IPS-15b (cell line): ENCODE data around the gene CYLD.

Source experiments
- H3K27me3 ChIP-seq: one replicate; pipeline ENCODE4 v1.6.1; 2013; ENCODE audit warnings: low read length; ENCODE audit not compliant: control insufficient read depth, insufficient read depth
- H3K36me3 ChIP-seq: one replicate; pipeline ENCODE4 v1.6.1; 2013; ENCODE audit warnings: low read length; ENCODE audit not compliant: control insufficient read depth, insufficient read depth
- H3K4me1 ChIP-seq: one replicate; pipeline ENCODE4 v1.6.1; 2013; ENCODE audit warnings: mild to moderate bottlenecking, low read length; ENCODE audit not compliant: control insufficient read depth, insufficient read depth
- H3K4me3 ChIP-seq: one replicate; pipeline ENCODE4 v1.5.1; 2013; ENCODE audit warnings: low read depth, low read length
- H3K9ac ChIP-seq: one replicate; pipeline ENCODE4 v1.6.1; 2013; ENCODE audit warnings: low read depth, mild to moderate bottlenecking, low read length
- H3K9me3 ChIP-seq: one replicate; pipeline ENCODE4 v1.6.1; 2013; ENCODE audit warnings: mild to moderate bottlenecking, low read length; ENCODE audit not compliant: control insufficient read depth, insufficient read depth

The CYLD gene

GRCh38 chr16:50842589-50842988, 100.7 kb downstream of the CYLD start:
- Histone ChIP-seq H3K27me3 (peaks cover 16% of the 10 kb centered on the region), H3K9ac (no peak overlapping the region), H3K4me1 (peaks cover 6% of the 10 kb centered on the region), H3K36me3 (no peaks in the 10 kb centered on the region), H3K4me3 (no peak overlapping the region), H3K9me3 (no peaks in the 10 kb centered on the region)

- Histone ChIP-seq H3K9me3 (no peaks in the 10 kb centered on the region), H3K9ac (no peak overlapping the region), H3K27me3 (peaks cover 14% of the 10 kb centered on the region), H3K4me1 (peaks cover 6% of the 10 kb centered on the region), H3K4me3 (no peak overlapping the region), H3K36me3 (no peaks in the 10 kb centered on the region)
Observed at GRCh38 chr16:50844840-50845239, 103.0 kb downstream of the CYLD start.

DNA sequence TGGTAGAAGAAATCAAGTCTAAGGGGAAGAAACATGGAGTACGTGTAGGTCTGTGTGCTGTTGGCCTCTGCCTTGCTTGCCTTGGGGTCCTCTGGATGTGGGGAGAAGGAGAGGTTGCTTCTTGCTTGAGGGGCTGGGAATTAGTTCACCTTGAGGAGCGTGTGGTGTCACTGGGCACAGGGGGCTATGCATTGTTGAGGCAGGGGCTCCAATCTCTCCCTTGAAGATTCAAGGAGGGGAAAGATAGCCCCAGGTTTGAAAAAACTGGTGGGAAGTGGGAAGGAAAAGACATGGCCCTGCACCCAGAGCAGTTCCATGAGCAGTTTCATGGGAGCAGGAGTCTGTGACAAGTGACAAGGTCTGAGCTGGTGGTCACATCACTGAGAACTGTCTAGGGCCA, 103.4 kb downstream of the CYLD start:
- Histone ChIP-seq H3K36me3 (no peaks in the 10 kb centered on the region), H3K27me3 (peaks cover 10% of the 10 kb centered on the region), H3K4me1 (peaks cover 6% of the 10 kb centered on the region), H3K9me3 (no peaks in the 10 kb centered on the region), H3K9ac (no peak overlapping the region), H3K4me3 (no peak overlapping the region)

GRCh38 chr16:50846511-50846910, 104.6 kb downstream of the CYLD start:
- H3K9me3 ChIP-seq, result no peaks in the 10 kb centered on the region
- H3K27me3 ChIP-seq, result peaks cover 4% of the 10 kb centered on the region
- no peak overlapping the region for H3K9ac ChIP-seq
- H3K4me3 ChIP-seq, result no peak overlapping the region
- H3K36me3 ChIP-seq, result no peaks in the 10 kb centered on the region
- H3K4me1 ChIP-seq, result peaks cover 3% of the 10 kb centered on the region

DNA sequence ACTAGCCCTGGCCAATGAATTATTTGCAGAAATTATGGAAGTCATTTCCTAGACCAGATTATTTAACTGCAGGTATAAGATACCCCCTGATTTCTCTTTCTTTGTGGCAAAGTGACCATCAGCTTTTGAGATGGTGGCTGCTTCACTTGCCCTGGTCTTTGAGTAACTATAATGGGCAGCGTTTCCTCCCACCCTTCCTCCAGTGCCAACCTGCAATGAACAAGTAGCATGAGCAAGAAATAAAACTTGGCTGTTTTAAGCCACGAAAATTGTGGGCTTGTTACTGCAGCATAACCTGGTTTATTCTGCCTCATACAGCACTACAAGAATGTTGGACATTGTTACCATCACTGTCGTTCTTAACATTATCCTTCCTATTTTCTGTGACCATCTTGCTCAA, 105.3 kb downstream of the CYLD start:
- Histone ChIP-seq H3K9ac (no peak overlapping the region), H3K9me3 (no peaks in the 10 kb centered on the region), H3K4me1 (no peaks in the 10 kb centered on the region), H3K36me3 (no peaks in the 10 kb centered on the region), H3K4me3 (no peak overlapping the region), H3K27me3 (no peaks in the 10 kb centered on the region)

- H3K36me3 ChIP-seq, result no peaks in the 10 kb centered on the region
- no peaks in the 10 kb centered on the region for H3K4me1 ChIP-seq
- no peak overlapping the region for H3K9ac ChIP-seq
- H3K27me3 ChIP-seq, result no peaks in the 10 kb centered on the region
- H3K9me3 ChIP-seq, result no peaks in the 10 kb centered on the region
- no peak overlapping the region for H3K4me3 ChIP-seq
Observed at GRCh38 chr16:50848755-50849514, 107.0 kb downstream of the CYLD start.
